ENCODE data around the gene C9orf57. TPM values are rescaled to one million over a fixed set of nuclear protein-coding genes. Genes with fewer than 3 reads are reported as not detected.
"Not testable (repeated sequence)": the region's sequence is repeated elsewhere in the genome, so short reads cannot be mapped to it uniquely, and the experiment has no call there.

C9orf57 gene
- total RNA-seq, 4 donors from 2014 or later: not detected

- H3K36me3 ChIP-seq: no peaks in the 10 kb centered on the region
- DNase-seq (ENCODE audit: low spot score in 2 of 2): no peak
- WGBS, 2 donors: 44 to 57% methylated on average over 3 of the region's 3 CpGs
Measured at GRCh38 chr9:72025906-72026305, 34.5 kb downstream of the C9orf57 start.

GRCh38 chr9:72023596-72023995, 36.8 kb downstream of the C9orf57 start:
- peaks cover 0 to 4% (median 0%) of the 10 kb centered on the region in 4 donors for H3K4me1 ChIP-seq
- no peak overlapping the region for H3K27ac ChIP-seq
- WGBS, 2 donors: 92 to 95% methylated on average over 4 of the region's 4 CpGs
- TF ChIP-seq CTCF (IDR thresholded peaks at IDR 0.05) (no peak), EP300 (IDR thresholded peaks at IDR 0.05) (no peak), POLR2A (IDR thresholded peaks at IDR 0.05) (no peak)
- H3K9me3 ChIP-seq: no peaks in the 10 kb centered on the region
- H3K36me3 ChIP-seq: no peaks in the 10 kb centered on the region
- H3K27me3 ChIP-seq: no peaks in the 10 kb centered on the region
- DNase-seq (ENCODE audit: low spot score in 2 of 2): no peak
- H3K4me3 ChIP-seq: no peak overlapping the region

More at GRCh38 chr9:72025906-72026305, 34.5 kb downstream of the C9orf57 start:
- H3K4me3 ChIP-seq: no peak overlapping the region
- H3K4me1 ChIP-seq: peaks cover 0 to 4% (median 0%) of the 10 kb centered on the region in 4 donors
- TF ChIP-seq EP300 (IDR thresholded peaks at IDR 0.05) (no peak), CTCF (IDR thresholded peaks at IDR 0.05) (no peak), POLR2A (IDR thresholded peaks at IDR 0.05) (no peak)
- H3K27me3 ChIP-seq: no peaks in the 10 kb centered on the region
- no peak overlapping the region for H3K27ac ChIP-seq
- no peaks in the 10 kb centered on the region for H3K9me3 ChIP-seq

- no peaks in the 10 kb centered on the region for H3K9me3 ChIP-seq
- TF ChIP-seq CTCF (IDR thresholded peaks at IDR 0.05) (no peak), EP300 (IDR thresholded peaks at IDR 0.05) (no peak), POLR2A (IDR thresholded peaks at IDR 0.05) (no peak)
Measured at GRCh38 chr9:72022841-72023240, 37.6 kb downstream of the C9orf57 start.

GRCh38 chr9:72013292-72013760, 47.1 kb downstream of the C9orf57 start:
- Histone ChIP-seq H3K9me3 (no peaks in the 10 kb centered on the region), H3K4me1 (no peaks in the 10 kb centered on the region), H3K36me3 (no peaks in the 10 kb centered on the region), H3K4me3 (no peak overlapping the region), H3K27ac (no peak overlapping the region), H3K27me3 (no peaks in the 10 kb centered on the region)
- no peak for DNase-seq (ENCODE audit: low spot score in 2 of 2)
- TF ChIP-seq POLR2A (IDR thresholded peaks at IDR 0.05): no peak
- no peak for TF ChIP-seq EP300 (IDR thresholded peaks at IDR 0.05)
- TF ChIP-seq CTCF (IDR thresholded peaks at IDR 0.05): no peak
- whole genome bisulfite sequencing, 2 donors: 0 to 6% methylated on average over 1 of the region's 1 CpG

More at GRCh38 chr9:72022841-72023240, 37.6 kb downstream of the C9orf57 start:
- H3K4me3 ChIP-seq: no peak overlapping the region
- H3K4me1 ChIP-seq: peaks cover 0 to 4% (median 0%) of the 10 kb centered on the region in 4 donors
- H3K27me3 ChIP-seq: no peaks in the 10 kb centered on the region
- H3K36me3 ChIP-seq: no peaks in the 10 kb centered on the region
- no peak for DNase-seq (ENCODE audit: low spot score in 2 of 2)
- no peak overlapping the region for H3K27ac ChIP-seq
- 72 to 77% methylated on average over 3 of the region's 3 CpGs for WGBS, 2 donors

GRCh38 chr9:72012646-72013045, 47.8 kb downstream of the C9orf57 start:
- Histone ChIP-seq H3K27me3 (no peaks in the 10 kb centered on the region), H3K9me3 (no peaks in the 10 kb centered on the region), H3K27ac (no peak overlapping the region), H3K4me1 (no peaks in the 10 kb centered on the region), H3K36me3 (no peaks in the 10 kb centered on the region), H3K4me3 (no peak overlapping the region)
- 52 to 63% methylated on average over 4 of the region's 4 CpGs for WGBS, 2 donors
- TF ChIP-seq CTCF (IDR thresholded peaks at IDR 0.05) (no peak), POLR2A (IDR thresholded peaks at IDR 0.05) (no peak), EP300 (IDR thresholded peaks at IDR 0.05) (no peak)
- no peak for DNase-seq (ENCODE audit: low spot score in 2 of 2)

- DNase-seq (ENCODE audit: low spot score in 2 of 2); H3K27me3 ChIP-seq; H3K9me3 ChIP-seq; H3K36me3 ChIP-seq; H3K27ac ChIP-seq; H3K4me1 ChIP-seq; H3K4me3 ChIP-seq: not testable (repeated sequence)
- WGBS, 2 donors: 92 to 94% methylated on average over 20 of the region's 20 CpGs
Measured at GRCh38 chr9:72007726-72008125, 52.7 kb downstream of the C9orf57 start.
